Chondrocyte (in vitro differentiated cells): ENCODE results near the gene MAGEB17. TPM values are rescaled to one million over a fixed set of nuclear protein-coding genes. Genes with fewer than 3 reads are reported as not detected.

Experiments used
- DNase-seq: peaks from one replicate; pipeline ENCODE4 v3.0.0; 2021; ENCODE audit warnings: mixed read lengths, low spot score
- H3K27ac Mint-ChIP-seq: one replicate; pipeline ENCODE4 v1.8.0; 2021; ENCODE audit warnings: mild to moderate bottlenecking, moderate library complexity, mixed read lengths; ENCODE audit not compliant: unreplicated experiment
- H3K27me3 Mint-ChIP-seq: 2 replicates; pipeline ENCODE4 v1.8.0; 2021; ENCODE audit warnings: low read depth, mixed read lengths
- H3K36me3 Mint-ChIP-seq: 2 replicates; pipeline ENCODE4 v1.8.0; 2021; ENCODE audit warnings: low read depth, mixed read lengths
- H3K4me1 Mint-ChIP-seq: 2 replicates; pipeline ENCODE4 v1.8.0; 2021; ENCODE audit warnings: low read depth, mild to moderate bottlenecking, mixed read lengths
- H3K4me3 Mint-ChIP-seq: one replicate; pipeline ENCODE4 v1.8.0; 2021; ENCODE audit warnings: mild to moderate bottlenecking, moderate library complexity, mixed read lengths; ENCODE audit not compliant: unreplicated experiment
- H3K9me3 Mint-ChIP-seq: 2 replicates; pipeline ENCODE4 v1.8.0; 2021; ENCODE audit warnings: low read depth, mixed read lengths
- CTCF ChIP-seq: fragments of 200-600 bp; sonication (generic); IDR thresholded peaks from 2 replicates; pipeline ENCODE4 v1.5.0; 2021; ENCODE audit warnings: antibody characterized with exemption, mild to moderate bottlenecking, moderate library complexity
- total RNA-seq: library from RNA; stranded (reverse); gene quantifications from 3 replicates; pipeline ENCODE4 v1.2.1, GENCODE V29; 2021

The MAGEB17 gene
- total RNA-seq, 1 donor from 2014 or later, result not detected

GRCh38 chrX:16199343-16199742 lies 32.1 kb downstream of the MAGEB17 start:
- DNase-seq, result no peak
- peaks cover 4% of the 10 kb centered on the region for H3K9me3 Mint-ChIP-seq
- peaks cover 3% of the 10 kb centered on the region for H3K4me1 Mint-ChIP-seq
- no peak overlapping the region for H3K27ac Mint-ChIP-seq
- H3K27me3 Mint-ChIP-seq, result no peaks in the 10 kb centered on the region
- TF ChIP-seq CTCF, result no peak
- H3K4me3 Mint-ChIP-seq, result no peak overlapping the region
- H3K36me3 Mint-ChIP-seq, result peaks cover 1% of the 10 kb centered on the region

DNA sequence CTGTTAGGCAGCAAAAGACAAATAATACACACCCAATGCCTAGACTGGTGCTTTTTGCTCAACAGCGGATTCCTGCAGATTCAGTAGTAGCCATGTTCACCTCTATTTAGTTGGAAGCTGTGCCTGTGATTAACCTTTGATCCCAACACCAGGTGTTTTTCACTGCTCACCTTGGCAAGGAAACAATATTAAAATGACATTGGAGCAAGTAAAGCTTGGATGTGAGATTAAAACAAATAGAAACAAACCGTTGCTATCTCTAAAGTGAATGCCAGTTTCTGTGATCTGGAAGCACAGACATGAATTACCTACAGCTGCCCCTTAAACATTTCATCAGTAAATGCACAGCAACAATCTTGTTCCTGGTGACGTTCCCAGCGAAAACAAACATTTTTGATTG lies 35.7 kb downstream of the MAGEB17 start:
- no peak for DNase-seq
- no peaks in the 10 kb centered on the region for H3K36me3 Mint-ChIP-seq
- no peak for TF ChIP-seq CTCF
- peaks cover 4% of the 10 kb centered on the region for H3K9me3 Mint-ChIP-seq
- H3K4me3 Mint-ChIP-seq, result no peak overlapping the region
- no peaks in the 10 kb centered on the region for H3K27me3 Mint-ChIP-seq
- no peaks in the 10 kb centered on the region for H3K4me1 Mint-ChIP-seq
- H3K27ac Mint-ChIP-seq, result no peak overlapping the region

DNA sequence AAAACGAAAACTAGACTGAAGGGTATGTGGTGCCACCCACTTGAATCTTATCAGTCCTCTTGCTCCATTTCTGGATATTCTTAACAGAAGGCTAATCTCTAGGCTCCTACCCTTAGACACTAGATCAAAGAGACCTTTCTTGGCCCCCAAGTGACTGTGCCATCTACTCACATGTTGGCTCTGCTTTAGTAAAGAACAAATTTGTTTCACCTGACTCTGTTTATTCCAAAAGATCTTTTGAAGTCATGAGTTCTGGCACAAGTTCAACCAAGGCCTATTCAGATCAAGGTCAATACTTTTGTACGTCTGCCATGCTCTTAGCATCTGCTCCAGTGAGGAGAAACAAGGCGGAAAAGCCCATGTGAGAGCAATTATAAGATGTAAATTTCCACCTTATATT lies 37.3 kb downstream of the MAGEB17 start:
- Mint-ChIP-seq H3K36me3 (no peaks in the 10 kb centered on the region), H3K4me3 (no peak overlapping the region), H3K27ac (no peak overlapping the region), H3K27me3 (no peaks in the 10 kb centered on the region), H3K4me1 (no peaks in the 10 kb centered on the region), H3K9me3 (peaks cover 4% of the 10 kb centered on the region)
- no peak for DNase-seq
- TF ChIP-seq CTCF, result no peak

GRCh38 chrX:16205840-16206239 lies 38.6 kb downstream of the MAGEB17 start:
- Mint-ChIP-seq H3K27ac (no peak overlapping the region), H3K4me3 (no peak overlapping the region)
- TF ChIP-seq CTCF, result no peak

DNA sequence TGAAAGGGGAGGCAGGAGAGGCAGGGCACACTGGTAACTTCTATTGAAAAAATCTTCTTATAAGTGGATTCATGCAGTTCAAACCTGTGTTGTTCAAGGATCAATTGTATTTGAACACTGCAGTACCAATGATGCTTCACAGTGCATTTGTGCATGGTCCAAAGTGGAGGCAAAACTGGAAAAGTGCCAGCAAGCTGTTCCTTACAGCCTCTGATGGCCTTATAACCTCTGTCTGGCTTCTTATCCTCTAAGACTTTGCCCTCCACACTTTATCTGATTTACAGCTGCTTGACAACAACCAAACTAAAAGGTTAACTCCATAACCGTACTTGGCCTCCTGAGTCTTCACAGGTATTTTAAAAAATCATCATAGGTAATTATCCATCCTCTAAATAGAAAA lies 40.4 kb downstream of the MAGEB17 start:
- H3K4me3 Mint-ChIP-seq, result no peak overlapping the region
- no peak for TF ChIP-seq CTCF

More at GRCh38 chrX:16205840-16206239, 38.6 kb downstream of the MAGEB17 start:
- Mint-ChIP-seq H3K9me3 (peaks cover 4% of the 10 kb centered on the region), H3K27me3 (no peaks in the 10 kb centered on the region), H3K4me1 (no peaks in the 10 kb centered on the region), H3K36me3 (no peaks in the 10 kb centered on the region)
- no peak for DNase-seq

More for the DNA sequence above, 40.4 kb downstream of the MAGEB17 start:
- no peak for DNase-seq
- Mint-ChIP-seq H3K27me3 (no peaks in the 10 kb centered on the region), H3K36me3 (no peaks in the 10 kb centered on the region), H3K4me1 (no peaks in the 10 kb centered on the region), H3K9me3 (peaks cover 9% of the 10 kb centered on the region), H3K27ac (no peak overlapping the region)
